ENCODE data around the gene TSPAN33. TPM values are rescaled to one million over a fixed set of nuclear protein-coding genes. Genes with fewer than 3 reads are reported as not detected.

Gene TSPAN33
- total RNA-seq, 1 donor from 2014 or later = 6.6 TPM

GRCh38 chr7:129166745-129167144, 22.2 kb downstream of the TSPAN33 start:
- no peak for TF ChIP-seq CTCF (IDR thresholded peaks at IDR 0.05; ENCODE audit: partially characterized antibody, unreplicated experiment)
- no peak for DNase-seq
- peaks cover 6% of the 10 kb centered on the region for H3K4me1 Mint-ChIP-seq (ENCODE audit: low read depth, unreplicated experiment)
- no peak overlapping the region for H3K4me3 Mint-ChIP-seq (ENCODE audit: unreplicated experiment)
- no peaks in the 10 kb centered on the region for H3K9me3 Mint-ChIP-seq (ENCODE audit: unreplicated experiment)
- peaks cover 7% of the 10 kb centered on the region for H3K27me3 Mint-ChIP-seq (ENCODE audit: unreplicated experiment)
- H3K27ac Mint-ChIP-seq (ENCODE audit: unreplicated experiment) = no peak overlapping the region
- H3K36me3 Mint-ChIP-seq (ENCODE audit: unreplicated experiment) = no peaks in the 10 kb centered on the region

GRCh38 chr7:129167817-129168216, 23.3 kb downstream of the TSPAN33 start:
- TF ChIP-seq CTCF (IDR thresholded peaks at IDR 0.05; ENCODE audit: partially characterized antibody, unreplicated experiment) = no peak

GRCh38 chr7:129168231-129169021, 23.9 kb downstream of the TSPAN33 start:
- no peak for TF ChIP-seq CTCF (IDR thresholded peaks at IDR 0.05; ENCODE audit: partially characterized antibody, unreplicated experiment)
- H3K9me3 Mint-ChIP-seq (ENCODE audit: unreplicated experiment) = no peaks in the 10 kb centered on the region
- H3K4me3 Mint-ChIP-seq (ENCODE audit: unreplicated experiment) = peak overlapping the region; percentile 68
- no peak for DNase-seq
- H3K4me1 Mint-ChIP-seq (ENCODE audit: low read depth, unreplicated experiment) = peaks cover 6% of the 10 kb centered on the region
- H3K27ac Mint-ChIP-seq (ENCODE audit: unreplicated experiment) = no peak overlapping the region
- no peaks in the 10 kb centered on the region for H3K36me3 Mint-ChIP-seq (ENCODE audit: unreplicated experiment)
- peaks cover 9% of the 10 kb centered on the region for H3K27me3 Mint-ChIP-seq (ENCODE audit: unreplicated experiment)

More at GRCh38 chr7:129167817-129168216, 23.3 kb downstream of the TSPAN33 start:
- no peaks in the 10 kb centered on the region for H3K9me3 Mint-ChIP-seq (ENCODE audit: unreplicated experiment)
- peaks cover 6% of the 10 kb centered on the region for H3K4me1 Mint-ChIP-seq (ENCODE audit: low read depth, unreplicated experiment)
- peak overlapping the region; percentile 57 for H3K4me3 Mint-ChIP-seq (ENCODE audit: unreplicated experiment)
- no peak overlapping the region for H3K27ac Mint-ChIP-seq (ENCODE audit: unreplicated experiment)
- H3K36me3 Mint-ChIP-seq (ENCODE audit: unreplicated experiment) = no peaks in the 10 kb centered on the region
- DNase-seq = no peak
- H3K27me3 Mint-ChIP-seq (ENCODE audit: unreplicated experiment) = peaks cover 9% of the 10 kb centered on the region

GRCh38 chr7:129169171-129169671, 24.7 kb downstream of the TSPAN33 start:
- peak overlapping the region; percentile 74 for H3K4me3 Mint-ChIP-seq (ENCODE audit: unreplicated experiment)
- DNase-seq = peak; percentile 67
- no peaks in the 10 kb centered on the region for H3K36me3 Mint-ChIP-seq (ENCODE audit: unreplicated experiment)
- no peak overlapping the region for H3K27ac Mint-ChIP-seq (ENCODE audit: unreplicated experiment)
- H3K27me3 Mint-ChIP-seq (ENCODE audit: unreplicated experiment) = peaks cover 9% of the 10 kb centered on the region
- no peak for TF ChIP-seq CTCF (IDR thresholded peaks at IDR 0.05; ENCODE audit: partially characterized antibody, unreplicated experiment)
- peaks cover 6% of the 10 kb centered on the region for H3K4me1 Mint-ChIP-seq (ENCODE audit: low read depth, unreplicated experiment)
- H3K9me3 Mint-ChIP-seq (ENCODE audit: unreplicated experiment) = peaks cover 2% of the 10 kb centered on the region
